Smooth muscle cell (in vitro differentiated cells): ENCODE results near the gene NXPH1. TPM values are rescaled to one million over a fixed set of nuclear protein-coding genes. Genes with fewer than 3 reads are reported as not detected.

Experiments used
- DNase-seq: peaks from one replicate; lab custom pipeline; 2025; ENCODE audit not compliant: unreplicated experiment; lab: John Stamatoyannopoulos, UW
- H2AFZ ChIP-seq: fragments of 200-600 bp; sonication (generic); 2 replicates; pipeline ENCODE4 v1.6.0; 2016; ENCODE audit warnings: antibody characterized with exemption, low read depth, mild to moderate bottlenecking
- H3F3A ChIP-seq: fragments of 200-600 bp; sonication (generic); 2 replicates; pipeline ENCODE4 v1.6.0; 2017; ENCODE audit warnings: antibody characterized with exemption, low read depth
- H3K27ac ChIP-seq: fragments of 200-600 bp; sonication (generic); 2 replicates; pipeline ENCODE4 v1.5.1; 2016; ENCODE audit warnings: low read depth, mild to moderate bottlenecking
- H3K27me3 ChIP-seq: fragments of 200-600 bp; sonication (generic); 2 replicates; pipeline ENCODE4 v1.6.1; 2016; ENCODE audit warnings: low read depth, mild to moderate bottlenecking
- H3K36me3 ChIP-seq: fragments of 200-600 bp; sonication (generic); 2 replicates; pipeline ENCODE4 v1.5.1; 2016; ENCODE audit warnings: low read depth
- H3K4me1 ChIP-seq: fragments of 200-600 bp; sonication (generic); 2 replicates; pipeline ENCODE4 v1.5.1; 2016; ENCODE audit warnings: low read depth
- H3K4me2 ChIP-seq: fragments of 200-600 bp; sonication (generic); 2 replicates; pipeline ENCODE4 v1.6.0; 2016; ENCODE audit warnings: mild to moderate bottlenecking
- H3K4me3 ChIP-seq: fragments of 200-600 bp; sonication (generic); 2 replicates; pipeline ENCODE4 v1.5.1; 2016; ENCODE audit warnings: mild to moderate bottlenecking
- H3K79me2 ChIP-seq: fragments of 200-600 bp; sonication (generic); 2 replicates; pipeline ENCODE4 v1.6.0; 2016; ENCODE audit warnings: low read depth, mild to moderate bottlenecking
- H3K9ac ChIP-seq: fragments of 200-600 bp; sonication (generic); 2 replicates; pipeline ENCODE4 v1.6.0; 2016; ENCODE audit warnings: low read depth
- H3K9me3 ChIP-seq: fragments of 200-600 bp; sonication (generic); replicated peaks from 2 replicates; pipeline ENCODE4 v1.5.1; 2016; ENCODE audit warnings: low read depth
- H4K20me1 ChIP-seq: fragments of 200-600 bp; sonication (generic); 2 replicates; pipeline ENCODE4 v1.6.0; 2016; ENCODE audit warnings: low read depth
- WGBS: methylation state at CpG from one replicate; pipeline ENCODE4 v1.1.7; 2016; ENCODE audit warnings: low lambda C conversion rate; 5-methylcytosine and 5-hydroxymethylcytosine counted together
- polyA plus RNA-seq: library from polyadenylated mRNA; unstranded; fragments of >200 nt; fragmentation: Nextera tagmentation; extraction: Ambion mirVana; gene quantifications from 2 replicates; pipeline ENCODE4 v1.2.1, GENCODE V29; 2016
- total RNA-seq: library from RNA; depleted of rRNA; stranded (reverse); fragments of >200 nt; gene quantifications from 2 replicates; pipeline ENCODE4 v1.2.3, GENCODE V29; 2014
- TF ChIP-seq, protein P1 (sequence below): fragments of 200-600 bp; sonication (generic); IDR thresholded peaks from 2 replicates; pipeline ENCODE4 v1.5.1; 2017; ENCODE audit warnings: borderline replicate concordance, mild to moderate bottlenecking, antibody characterized with exemption; ENCODE audit not compliant: insufficient read depth, poor library complexity, severe bottlenecking

Gene NXPH1
- total and polyA plus RNA-seq, 2 experiments from 2014 or later: 0.43 to 2.7 TPM

DNA sequence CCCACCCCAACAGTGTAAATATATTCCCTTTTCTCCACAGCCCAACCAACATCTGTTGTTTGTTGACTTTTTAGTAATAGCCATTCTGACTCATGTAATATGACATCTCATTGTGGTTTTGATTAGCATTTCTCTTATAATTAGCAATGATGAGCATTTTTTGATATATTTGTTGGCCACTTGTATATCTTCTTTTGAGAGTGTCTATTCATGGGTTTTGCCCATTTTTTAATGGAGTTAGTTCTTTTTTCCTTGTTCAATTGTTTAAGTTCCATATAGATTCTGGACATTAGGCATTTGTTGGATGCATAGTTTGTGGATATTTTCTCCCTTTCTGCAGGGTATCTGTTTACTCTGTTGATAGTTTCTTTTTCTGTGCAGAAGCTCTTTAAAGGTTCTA, 340.1 kb downstream of the NXPH1 start:
- TF ChIP-seq, protein P1, sequence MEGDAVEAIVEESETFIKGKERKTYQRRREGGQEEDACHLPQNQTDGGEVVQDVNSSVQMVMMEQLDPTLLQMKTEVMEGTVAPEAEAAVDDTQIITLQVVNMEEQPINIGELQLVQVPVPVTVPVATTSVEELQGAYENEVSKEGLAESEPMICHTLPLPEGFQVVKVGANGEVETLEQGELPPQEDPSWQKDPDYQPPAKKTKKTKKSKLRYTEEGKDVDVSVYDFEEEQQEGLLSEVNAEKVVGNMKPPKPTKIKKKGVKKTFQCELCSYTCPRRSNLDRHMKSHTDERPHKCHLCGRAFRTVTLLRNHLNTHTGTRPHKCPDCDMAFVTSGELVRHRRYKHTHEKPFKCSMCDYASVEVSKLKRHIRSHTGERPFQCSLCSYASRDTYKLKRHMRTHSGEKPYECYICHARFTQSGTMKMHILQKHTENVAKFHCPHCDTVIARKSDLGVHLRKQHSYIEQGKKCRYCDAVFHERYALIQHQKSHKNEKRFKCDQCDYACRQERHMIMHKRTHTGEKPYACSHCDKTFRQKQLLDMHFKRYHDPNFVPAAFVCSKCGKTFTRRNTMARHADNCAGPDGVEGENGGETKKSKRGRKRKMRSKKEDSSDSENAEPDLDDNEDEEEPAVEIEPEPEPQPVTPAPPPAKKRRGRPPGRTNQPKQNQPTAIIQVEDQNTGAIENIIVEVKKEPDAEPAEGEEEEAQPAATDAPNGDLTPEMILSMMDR: no peak
- no peak overlapping the region for H3K4me2 ChIP-seq
- H2AFZ ChIP-seq: no peak overlapping the region
- H3K9ac ChIP-seq: no peak overlapping the region
- H3K79me2 ChIP-seq: no peaks in the 10 kb centered on the region
- H3K9me3 ChIP-seq: no peaks in the 10 kb centered on the region
- H4K20me1 ChIP-seq: no peaks in the 10 kb centered on the region
- H3K27ac ChIP-seq: no peak overlapping the region
- H3K4me3 ChIP-seq: no peak overlapping the region
- H3K27me3 ChIP-seq: no peaks in the 10 kb centered on the region
- H3K4me1 ChIP-seq: no peaks in the 10 kb centered on the region
- DNase-seq: no peak
- no peaks in the 10 kb centered on the region for H3F3A ChIP-seq
- H3K36me3 ChIP-seq: no peaks in the 10 kb centered on the region

DNA sequence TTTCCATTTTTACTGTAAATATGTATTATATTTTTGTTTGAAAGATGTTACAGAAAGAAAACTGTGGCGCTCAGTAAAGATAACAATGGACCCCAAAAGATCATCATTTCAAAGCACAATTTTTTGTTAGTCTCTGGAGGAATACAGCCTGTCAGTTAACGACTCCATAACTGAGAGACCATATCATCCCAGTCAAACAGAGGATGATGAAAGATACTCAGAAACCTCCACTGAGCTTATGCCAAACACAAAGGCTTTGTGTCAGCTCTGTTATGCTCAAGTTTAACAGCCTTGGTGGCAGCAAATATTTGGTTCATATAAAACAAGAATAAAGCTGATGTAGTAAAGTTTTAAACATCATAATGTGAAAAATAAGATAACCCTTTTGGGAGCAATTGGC, 345.1 kb downstream of the NXPH1 start:
- Histone ChIP-seq H3K27ac (no peak overlapping the region), H3F3A (no peaks in the 10 kb centered on the region)
- TF ChIP-seq, protein P1: no peak

DNA sequence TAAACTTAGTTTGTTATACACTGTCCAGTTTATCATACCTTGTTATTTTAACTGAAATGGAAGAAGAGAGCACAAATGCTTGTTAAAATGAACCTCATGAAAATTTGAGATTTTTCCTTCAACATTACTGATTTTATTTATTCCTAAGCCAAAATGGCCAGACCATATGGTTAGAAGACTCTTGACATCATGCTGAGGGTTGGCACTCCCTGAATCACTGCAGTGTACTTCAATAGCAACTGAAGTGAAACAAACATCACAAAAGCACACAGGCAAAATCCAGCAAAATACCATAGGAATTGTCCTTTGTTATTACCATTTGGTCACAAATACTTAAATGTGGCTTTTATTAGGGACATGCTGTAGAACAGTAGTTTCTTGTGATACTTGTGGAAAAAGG, 347.8 kb downstream of the NXPH1 start:
- H3K4me3 ChIP-seq: no peak overlapping the region
- H3K36me3 ChIP-seq: no peaks in the 10 kb centered on the region
- H3K27ac ChIP-seq: no peak overlapping the region
- no peak for DNase-seq
- TF ChIP-seq, protein P1: no peak
- H3F3A ChIP-seq: no peaks in the 10 kb centered on the region
- no peaks in the 10 kb centered on the region for H3K27me3 ChIP-seq
- H3K4me1 ChIP-seq: no peaks in the 10 kb centered on the region
- H3K4me2 ChIP-seq: no peak overlapping the region
- H3K9ac ChIP-seq: no peak overlapping the region
- no peaks in the 10 kb centered on the region for H3K9me3 ChIP-seq
- no peaks in the 10 kb centered on the region for H4K20me1 ChIP-seq
- no peak overlapping the region for H2AFZ ChIP-seq
- H3K79me2 ChIP-seq: no peaks in the 10 kb centered on the region

More for the DNA sequence above, 345.1 kb downstream of the NXPH1 start:
- Histone ChIP-seq H3K4me2 (no peak overlapping the region), H3K79me2 (no peaks in the 10 kb centered on the region), H3K4me1 (no peaks in the 10 kb centered on the region), H3K9me3 (no peaks in the 10 kb centered on the region), H3K27me3 (no peaks in the 10 kb centered on the region), H3K4me3 (no peak overlapping the region), H4K20me1 (no peaks in the 10 kb centered on the region), H3K9ac (no peak overlapping the region), H3K36me3 (no peaks in the 10 kb centered on the region), H2AFZ (no peak overlapping the region)
- 85% methylated on average over 2 of the region's 2 CpGs for WGBS
- DNase-seq: no peak

DNA sequence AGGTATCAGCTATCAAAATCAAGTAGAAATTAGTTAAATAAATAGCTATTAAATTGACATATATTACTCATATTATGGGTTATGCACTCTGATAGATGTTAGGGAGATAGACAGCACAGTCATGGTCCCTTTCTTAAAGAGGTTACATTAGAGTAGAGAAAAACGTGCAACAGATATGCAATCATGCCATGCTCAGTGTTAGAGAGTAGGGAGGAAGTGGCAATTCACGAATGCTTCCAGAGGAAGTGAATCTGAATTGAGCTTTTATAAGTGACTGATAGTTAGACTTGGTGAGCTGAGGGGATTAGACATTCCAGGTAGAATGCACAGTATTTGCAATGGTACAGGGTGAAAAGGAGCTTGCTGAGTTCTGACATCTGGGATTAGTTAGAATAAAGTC, 349.8 kb downstream of the NXPH1 start:
- 60% methylated on average over 2 of the region's 2 CpGs for WGBS
- no peak overlapping the region for H3K4me3 ChIP-seq
- no peak overlapping the region for H2AFZ ChIP-seq
- H3K27ac ChIP-seq: no peak overlapping the region
- H3K9me3 ChIP-seq: no peaks in the 10 kb centered on the region
- TF ChIP-seq, protein P1: no peak
- H3F3A ChIP-seq: no peaks in the 10 kb centered on the region
- no peaks in the 10 kb centered on the region for H3K27me3 ChIP-seq
- no peaks in the 10 kb centered on the region for H3K4me1 ChIP-seq
- no peak overlapping the region for H3K9ac ChIP-seq
- H3K79me2 ChIP-seq: no peaks in the 10 kb centered on the region
- H4K20me1 ChIP-seq: no peaks in the 10 kb centered on the region
- H3K36me3 ChIP-seq: no peaks in the 10 kb centered on the region
- no peak for DNase-seq
- H3K4me2 ChIP-seq: no peak overlapping the region
